Measurements from ENCODE around the gene ITCH. TPM values are rescaled to one million over a fixed set of nuclear protein-coding genes. Genes with fewer than 3 reads are reported as not detected.

The ITCH gene
- total and polyA plus RNA-seq, 2 donors (not counting 3 experiments of a cell fraction or from before 2014, with no cell fraction given), result 6.4 to 57.4 TPM

GRCh38 chr20:34549929-34550305, 186.8 kb downstream of the ITCH start:
- intact Hi-C loops (cut with micrococcal nuclease), result no loop called here
- CTCF ChIA-PET, result interaction anchor here (1.0 kb wide), 1 partner anchor 11 kb away, joined by 3 read pairs; no protein-coding TSS in a partner anchor

More at GRCh38 chr20:34549929-34550305, 186.8 kb downstream of the ITCH start:
- Histone ChIP-seq H3K9me1 (replicated peaks; ENCODE audit: control insufficient read depth, extremely low read depth, insufficient read depth, low read length) (no peaks in the 10 kb centered on the region), H3K27ac (ENCODE audit: insufficient read depth, low read depth, low read length) (no peak overlapping the region), H3K9ac (replicated peaks; ENCODE audit: extremely low read depth, insufficient read depth, low read length) (no peak overlapping the region), H2AFZ (ENCODE audit: low read depth, low read length) (no peak overlapping the region), H3K27me3 (ENCODE audit: control insufficient read depth in 2 of 2, insufficient read depth in 2 of 2, low read length in 2 of 2) (no peaks in the 10 kb centered on the region), H3K4me3 (replicated peaks in 1 of 3; ENCODE audit: insufficient read depth in 1 of 3, low read depth in 1 of 3, low read length in 3 of 3) (no peak overlapping the region), H3K9me3 (replicated peaks; ENCODE audit: control insufficient read depth, insufficient read depth, low read length) (no peaks in the 10 kb centered on the region), H4K20me1 (replicated peaks; ENCODE audit: control insufficient read depth, extremely low read depth, insufficient read depth, low read length) (no peaks in the 10 kb centered on the region), H3K36me3 (ENCODE audit: control insufficient read depth in 2 of 2, extremely low read depth in 1 of 2, insufficient read depth in 2 of 2, low read length in 2 of 2) (no peaks in the 10 kb centered on the region), H3K4me2 (ENCODE audit: insufficient read depth, low read length) (no peak overlapping the region), H3K79me2 (ENCODE audit: control insufficient read depth, insufficient read depth, low read length) (no peaks in the 10 kb centered on the region), H3K4me1 (ENCODE audit: control insufficient read depth, extremely low read depth, insufficient read depth, low read length) (no peaks in the 10 kb centered on the region)
- POLR2A ChIA-PET, result no interaction called here
- dilution Hi-C loops (cut with MboI; ENCODE audit: extremely low pct_ligation_motif_present, low sequenced_read_pairs), result no loop called here
- DNase-seq (ENCODE audit: low read depth, low spot score), result no peak
- TF ChIP-seq EZH2 (IDR thresholded peaks at IDR 0.05; ENCODE audit: borderline replicate concordance, low read depth, low read length, severe bottlenecking) (no peak), MAX (IDR thresholded peaks at IDR 0.05; ENCODE audit: insufficient read depth, insufficient read length) (no peak), POLR2A (IDR thresholded peaks at IDR 0.05; ENCODE audit: low read depth, low read length) (no peak), MYC (IDR thresholded peaks at IDR 0.05; ENCODE audit: low read depth, low read length) (no peak), JUN (IDR thresholded peaks at IDR 0.05; ENCODE audit: borderline replicate concordance, insufficient read depth, insufficient read length, low read depth) (no peak), FOS (IDR thresholded peaks at IDR 0.05; ENCODE audit: borderline replicate concordance, insufficient read depth, low read length) (no peak), CTCF (IDR thresholded peaks at IDR 0.05; ENCODE audit: extremely low read depth in 1 of 2, insufficient read depth in 1 of 2, low read depth in 1 of 2, low read length in 2 of 2) (no peak), POLR2AphosphoS5 (IDR thresholded peaks at IDR 0.05; ENCODE audit: insufficient read depth, low read depth, low read length) (no peak), GATA2 (IDR thresholded peaks at IDR 0.05; ENCODE audit: insufficient read depth, insufficient read length, low read depth, low read length) (no peak)
- no TSS peak for BruUV-seq (replicated peaks)
- FAIRE-seq, result no peak

All from endothelial cell of umbilical vein (primary cell).